ENCODE results near the gene LY6G6C.

LY6G6C gene

GRCh38 chr6:31702819-31703716, 18.5 kb downstream of the LY6G6C start, which contains the start of gene ABHD16A:
TSS of gene ABHD16A (minus strand) at chr6:31703324. CDS start at chr6:31703281, 43 bp downstream.
- DNase-seq: peak; percentile 96

- peak; percentile 39 for DNase-seq
Measured at GRCh38 chr6:31702405-31702818, 19.1 kb downstream of the LY6G6C start.

- peak; percentile 36 for DNase-seq
Measured at GRCh38 chr6:31701666-31702404, 19.7 kb downstream of the LY6G6C start.

- DNase-seq: no peak
Measured at GRCh38 chr6:31700740-31701401, 20.7 kb downstream of the LY6G6C start.

- no peak for DNase-seq
Measured at GRCh38 chr6:31697555-31697954, 24.0 kb downstream of the LY6G6C start.

- DNase-seq: no peak
Measured at GRCh38 chr6:31693535-31693934, 28.0 kb downstream of the LY6G6C start.

- DNase-seq: no peak
Measured at GRCh38 chr6:31692886-31693285, 28.7 kb downstream of the LY6G6C start.

- DNase-seq: no peak
Measured at GRCh38 chr6:31692353-31692752, 29.2 kb downstream of the LY6G6C start.

- no peak for DNase-seq
Measured at GRCh38 chr6:31691564-31692108, 29.9 kb downstream of the LY6G6C start.

GRCh38 chr6:31691078-31691463, 30.5 kb downstream of the LY6G6C start:
- no peak for DNase-seq

GRCh38 chr6:31690231-31691077, 31.1 kb downstream of the LY6G6C start:
- DNase-seq: no peak

- DNase-seq: no peak
Measured at GRCh38 chr6:31689249-31690110, 32.1 kb downstream of the LY6G6C start.

GRCh38 chr6:31687860-31688693, 33.5 kb downstream of the LY6G6C start:
- DNase-seq: no peak

GRCh38 chr6:31687321-31687720, 34.2 kb downstream of the LY6G6C start:
- no peak for DNase-seq

- no peak for DNase-seq
Measured at GRCh38 chr6:31686483-31686882, 35.1 kb downstream of the LY6G6C start.

- no peak for DNase-seq
Measured at GRCh38 chr6:31683591-31683990, 38.0 kb downstream of the LY6G6C start.

GRCh38 chr6:31681135-31681671, 40.3 kb downstream of the LY6G6C start:
- DNase-seq: no peak

- peak; percentile 85 for DNase-seq
Measured at GRCh38 chr6:31680226-31681134, 41.1 kb downstream of the LY6G6C start, which contains the start of gene LY6G5C. TSS of gene LY6G5C (minus strand) at chr6:31681067. CDS start at chr6:31680373, 694 bp downstream.

GRCh38 chr6:31677955-31678354, 43.6 kb downstream of the LY6G6C start:
- no peak for DNase-seq
